Activated CD4-positive, alpha-beta T cell treated with anti-CD3 and anti-CD28 coated beads for 48 hours (primary cell): ENCODE data around the gene ABHD6.
"Not testable (repeated sequence)": the region's sequence is repeated elsewhere in the genome, so short reads cannot be mapped to it uniquely, and the experiment has no call there.

ENCODE experiments used
- DNase-seq: peaks from one replicate; pipeline ENCODE4 v3.0.0-alpha.2; 2020

Gene ABHD6, protein sequence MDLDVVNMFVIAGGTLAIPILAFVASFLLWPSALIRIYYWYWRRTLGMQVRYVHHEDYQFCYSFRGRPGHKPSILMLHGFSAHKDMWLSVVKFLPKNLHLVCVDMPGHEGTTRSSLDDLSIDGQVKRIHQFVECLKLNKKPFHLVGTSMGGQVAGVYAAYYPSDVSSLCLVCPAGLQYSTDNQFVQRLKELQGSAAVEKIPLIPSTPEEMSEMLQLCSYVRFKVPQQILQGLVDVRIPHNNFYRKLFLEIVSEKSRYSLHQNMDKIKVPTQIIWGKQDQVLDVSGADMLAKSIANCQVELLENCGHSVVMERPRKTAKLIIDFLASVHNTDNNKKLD

DNA sequence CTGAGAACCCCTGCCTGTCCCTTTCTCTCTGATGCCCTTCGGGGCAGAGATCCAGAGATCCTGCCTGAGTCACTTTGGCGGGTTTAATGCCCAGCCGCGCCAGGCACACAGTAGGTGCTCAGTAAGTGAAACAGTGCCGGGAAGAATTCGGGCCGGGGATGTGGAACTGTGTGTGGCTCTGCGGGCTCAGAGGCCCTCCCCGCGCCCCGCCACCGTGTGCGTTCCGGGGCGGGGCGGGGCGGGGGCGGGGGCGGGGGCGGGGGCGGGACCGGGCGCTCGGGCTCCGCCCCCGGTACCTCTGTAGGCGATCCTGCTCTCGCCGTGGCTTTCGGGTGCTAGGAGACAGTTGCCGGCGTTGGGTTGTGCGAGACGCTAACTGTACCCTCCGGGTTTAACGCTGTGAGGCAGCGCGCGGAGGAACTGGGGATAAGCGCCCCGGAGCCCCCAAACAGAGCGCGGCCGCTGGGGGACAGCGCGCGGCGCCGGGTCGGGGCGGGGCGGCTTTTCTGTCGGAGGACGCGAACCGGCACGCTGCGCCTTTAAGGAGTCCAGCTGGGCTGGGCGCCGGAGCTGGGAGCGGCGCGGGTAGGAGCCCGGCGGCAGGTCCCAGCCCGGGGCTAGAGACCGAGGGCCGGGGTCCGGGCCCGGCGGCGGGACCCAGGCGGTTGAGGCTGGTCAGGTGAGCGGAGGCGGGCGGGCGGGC, at the start of gene ABHD6:
Gene ABHD6 (plus strand): TSS at position 555 of the 703 bp plus-strand sequence. CDS start 18,795 bp downstream, outside the sequence.
- DNase-seq, result peak; percentile 85

DNA sequence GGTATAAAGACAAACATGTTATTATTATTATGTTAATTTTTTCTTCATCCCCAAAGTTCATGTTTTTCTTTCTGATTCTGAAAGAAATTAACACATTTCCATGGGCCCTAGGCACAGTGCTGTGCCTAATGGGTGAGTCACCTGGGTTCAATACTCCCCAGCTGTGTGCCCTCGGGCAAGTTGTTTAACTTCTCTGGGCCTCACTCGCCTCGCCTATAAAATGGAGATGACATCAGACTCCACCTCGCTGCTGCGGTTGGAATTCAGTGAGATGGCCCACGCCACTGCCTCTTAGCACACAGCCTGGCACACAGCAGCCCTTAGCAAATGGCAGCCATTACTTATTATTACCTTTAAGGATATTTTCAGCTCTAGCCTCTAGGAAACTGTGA, 49.4 kb upstream of the ABHD6 start:
- no peak for DNase-seq

DNA sequence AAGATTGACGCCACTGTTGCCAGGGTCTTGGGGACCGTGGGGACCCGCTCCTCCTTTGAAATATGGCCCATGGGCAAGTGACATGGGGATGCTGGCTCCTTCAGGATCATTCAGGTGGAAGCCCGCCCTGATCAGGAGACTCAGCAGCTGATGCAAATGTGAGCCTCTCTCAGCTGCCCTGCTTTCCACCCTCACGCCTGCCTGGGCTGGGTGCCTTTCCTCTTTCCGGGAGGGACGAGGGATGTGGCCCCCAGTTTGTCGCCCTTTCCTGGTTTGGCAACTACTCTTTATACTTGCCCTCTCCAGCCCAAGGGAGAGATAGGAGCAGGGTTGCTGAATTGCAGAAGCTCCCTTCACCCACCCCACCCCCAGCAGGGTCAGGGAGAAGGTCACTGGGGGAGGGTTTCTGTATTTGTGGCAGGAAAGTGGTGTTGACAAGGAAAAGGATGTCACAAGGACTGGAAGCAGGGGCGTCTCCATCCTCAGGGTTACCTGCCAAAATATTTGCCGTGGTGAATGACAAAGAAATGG, 48.6 kb upstream of the ABHD6 start:
- DNase-seq, result no peak

DNA sequence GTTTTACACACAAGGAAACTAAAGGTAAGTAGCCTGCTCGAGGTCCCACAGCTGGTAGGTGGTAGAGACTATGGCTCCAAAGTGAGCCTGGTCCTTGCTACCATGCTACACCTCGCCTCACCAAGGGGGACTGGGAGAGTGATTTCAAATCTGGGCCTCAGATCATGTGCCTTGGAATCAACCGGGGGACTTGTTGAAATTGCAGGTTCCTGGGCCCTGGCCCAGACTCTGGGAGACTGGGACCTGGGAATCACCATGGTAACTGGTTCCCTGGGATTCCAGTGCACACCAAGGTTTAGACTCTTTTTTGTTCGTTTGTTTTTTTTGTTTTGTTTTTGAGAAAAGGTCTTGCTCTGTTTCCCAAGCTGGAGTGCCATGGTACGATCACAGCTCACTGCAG, 47.9 kb upstream of the ABHD6 start:
- no peak for DNase-seq

DNA sequence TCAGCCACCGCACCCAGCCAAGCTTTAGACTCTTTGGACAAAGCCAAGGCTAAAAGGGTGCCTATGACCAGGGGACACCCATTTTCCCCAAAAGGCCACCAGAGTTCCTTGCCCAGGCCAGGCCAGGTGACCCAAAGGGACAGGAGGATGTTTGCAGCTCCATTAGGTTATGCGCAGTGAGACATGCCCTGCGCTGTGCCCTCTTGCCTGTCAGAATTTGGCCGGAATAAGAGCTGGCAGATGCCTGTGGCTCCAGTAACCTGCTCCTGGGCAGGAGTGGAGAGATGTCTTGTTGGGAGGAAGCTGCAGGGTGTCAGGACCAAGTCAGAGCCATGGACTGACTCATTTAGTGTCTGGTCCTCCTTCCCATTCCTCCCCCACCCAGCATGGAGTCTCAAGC, 47.3 kb upstream of the ABHD6 start:
- DNase-seq, result no peak

DNA sequence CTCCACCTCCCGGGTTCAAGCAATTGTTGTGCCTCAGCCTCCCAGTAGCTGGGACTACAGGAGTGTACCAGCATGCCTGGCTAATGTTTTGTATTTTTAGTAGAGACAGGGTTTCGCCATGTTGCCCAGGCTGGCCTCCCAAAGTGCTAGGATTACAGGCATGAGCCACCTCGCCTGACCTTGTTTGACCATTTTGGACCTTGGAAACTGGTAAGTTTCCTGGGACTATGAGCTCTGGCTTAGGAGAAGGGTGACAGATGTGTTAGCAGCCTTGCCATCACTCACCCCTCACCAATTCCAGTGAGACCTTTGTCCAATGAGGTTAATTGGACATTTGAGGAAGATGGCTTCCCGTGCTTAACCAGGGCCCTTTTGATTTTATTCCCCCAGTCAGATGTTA, 46.7 kb upstream of the ABHD6 start:
- DNase-seq, result no peak

DNA sequence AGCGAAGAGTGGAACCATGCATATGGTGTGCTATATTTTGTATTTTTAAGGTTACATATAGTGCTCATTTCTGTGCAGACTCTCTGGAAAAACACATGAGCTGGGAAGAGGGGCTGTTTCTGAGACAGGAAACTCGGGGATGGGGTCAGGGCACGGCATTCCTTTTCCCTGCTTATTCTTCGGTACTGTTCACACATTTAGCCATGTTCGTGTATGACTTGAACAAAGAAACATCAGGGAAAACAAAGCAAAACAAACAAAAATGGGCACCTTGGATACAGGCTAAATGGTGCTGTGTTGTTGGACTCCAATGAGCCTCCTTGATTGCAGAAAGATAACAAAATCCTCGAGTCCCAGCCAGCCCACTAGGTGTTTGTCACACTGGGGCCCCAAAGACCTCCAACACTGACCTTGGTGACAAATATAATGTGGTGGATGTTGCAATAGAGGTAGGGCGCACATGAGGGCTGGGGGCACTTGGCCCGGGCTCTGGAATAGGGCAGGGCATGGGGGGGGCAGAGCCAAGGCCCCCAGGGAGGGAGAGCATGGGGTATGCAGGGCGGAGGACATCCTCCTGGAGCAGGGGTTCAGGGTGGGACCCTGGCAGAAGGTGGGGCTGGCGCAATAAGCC, 46.1 kb upstream of the ABHD6 start:
- DNase-seq, result no peak

DNA sequence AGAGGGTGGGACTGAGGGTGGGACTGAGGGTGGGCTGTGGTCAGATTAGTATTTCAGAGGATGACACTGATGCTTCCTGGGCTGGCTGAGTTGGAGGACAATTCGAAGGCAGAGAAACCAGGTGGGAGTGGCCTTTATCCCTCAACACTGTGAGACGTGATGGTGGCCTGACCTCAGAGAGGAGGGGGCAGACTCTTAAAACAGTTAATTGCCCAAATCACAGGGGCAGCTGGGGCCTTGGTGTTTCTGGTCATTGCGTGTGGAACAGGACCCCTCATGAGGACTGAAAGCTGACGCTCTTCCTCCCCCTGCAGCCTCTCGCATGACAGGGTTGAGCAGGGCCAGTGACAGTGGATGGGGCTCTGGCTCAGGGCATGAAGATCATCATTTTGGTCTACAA, 45.5 kb upstream of the ABHD6 start:
- no peak for DNase-seq

DNA sequence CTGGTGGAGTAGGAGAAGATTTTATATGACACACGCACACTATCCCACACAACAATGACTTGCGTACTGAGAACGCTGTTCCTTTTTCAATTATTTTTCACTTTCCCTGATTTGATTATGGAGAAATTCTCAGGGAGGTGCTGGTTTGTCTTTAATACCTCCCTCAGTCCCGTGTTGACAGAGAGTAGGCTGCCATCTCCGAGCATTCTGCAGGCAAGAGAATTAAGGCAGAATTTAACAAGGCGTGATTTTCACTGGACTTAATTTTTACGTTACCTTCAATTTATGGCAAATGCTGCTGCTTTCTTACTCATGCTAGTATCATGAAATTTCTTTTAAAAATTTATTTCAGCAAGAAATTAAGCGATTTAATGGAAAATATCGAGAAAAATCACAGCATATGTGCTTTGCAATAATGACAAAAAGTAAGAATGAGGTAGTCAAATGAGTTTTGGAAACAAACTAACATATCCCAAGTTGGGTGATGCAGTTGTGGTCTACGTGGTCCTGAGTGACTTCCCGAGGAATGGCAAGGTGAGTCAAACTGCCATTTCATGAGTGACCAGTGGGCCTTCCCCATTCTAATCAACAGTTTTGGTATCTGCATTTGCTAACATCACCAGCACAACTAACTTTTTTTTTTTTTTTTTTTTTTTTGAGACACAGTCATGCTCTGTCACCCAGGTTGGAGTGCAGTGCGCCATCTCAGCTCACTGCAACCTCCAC, 43.7 kb upstream of the ABHD6 start:
- DNase-seq, result no peak

DNA sequence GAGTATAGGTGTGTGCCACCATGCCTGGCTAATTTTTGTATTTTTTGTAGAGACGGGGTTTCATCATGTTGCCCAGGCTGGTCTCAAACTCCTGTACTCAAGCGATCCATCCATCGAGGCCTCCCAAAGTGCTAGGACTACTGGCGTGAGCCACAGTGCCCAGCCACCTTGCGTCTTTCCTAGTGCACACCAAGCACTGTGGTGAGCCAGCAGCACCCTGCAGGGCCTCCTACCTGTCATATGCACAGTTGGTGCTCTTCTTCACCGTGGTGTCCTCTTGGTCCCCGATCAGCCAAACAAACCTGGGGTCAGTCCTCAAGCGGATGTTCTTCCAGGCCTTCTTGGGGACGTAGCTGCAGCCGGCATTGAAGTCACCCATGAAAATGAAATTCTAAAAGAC, 40.0 kb upstream of the ABHD6 start:
- DNase-seq, result no peak

DNA sequence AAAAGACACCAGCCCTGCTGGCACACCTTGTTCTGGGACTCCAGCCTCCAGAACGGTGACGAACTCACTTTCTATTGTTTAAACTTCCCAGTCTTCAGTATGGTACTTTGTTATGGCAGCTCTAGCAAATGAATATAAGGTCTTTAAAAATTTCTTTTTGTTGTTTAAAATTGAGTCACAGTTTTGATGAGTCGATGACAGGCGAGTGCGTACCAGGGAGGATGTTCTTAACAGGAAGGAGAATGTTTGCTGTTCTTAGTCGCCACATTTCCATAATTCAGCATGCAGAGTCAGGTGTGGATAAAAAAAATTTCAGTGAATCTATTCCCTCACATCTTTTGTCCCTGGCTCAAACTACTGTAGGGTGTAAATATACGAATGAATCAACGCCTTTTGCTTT, 39.2 kb upstream of the ABHD6 start:
- DNase-seq, result no peak

DNA sequence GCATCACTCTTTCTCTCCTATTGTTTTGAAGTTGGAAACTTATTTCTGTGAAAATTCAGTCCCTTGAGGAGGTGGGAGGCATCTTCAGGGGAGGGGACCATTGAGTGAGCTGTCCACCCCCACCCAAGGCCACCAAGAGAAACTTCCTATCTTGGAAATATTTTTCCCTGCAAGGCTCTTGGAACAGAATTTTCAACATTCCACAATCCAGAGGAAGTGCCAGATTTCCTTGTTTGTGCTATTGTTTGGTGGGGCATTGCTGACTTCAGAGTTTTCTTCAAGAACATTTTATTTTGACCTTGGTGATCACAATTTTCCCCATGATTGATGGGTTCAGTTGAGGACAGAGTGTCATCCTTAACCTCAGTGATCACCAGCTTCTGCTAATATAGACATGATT, 38.8 kb upstream of the ABHD6 start:
- DNase-seq, result no peak

DNA sequence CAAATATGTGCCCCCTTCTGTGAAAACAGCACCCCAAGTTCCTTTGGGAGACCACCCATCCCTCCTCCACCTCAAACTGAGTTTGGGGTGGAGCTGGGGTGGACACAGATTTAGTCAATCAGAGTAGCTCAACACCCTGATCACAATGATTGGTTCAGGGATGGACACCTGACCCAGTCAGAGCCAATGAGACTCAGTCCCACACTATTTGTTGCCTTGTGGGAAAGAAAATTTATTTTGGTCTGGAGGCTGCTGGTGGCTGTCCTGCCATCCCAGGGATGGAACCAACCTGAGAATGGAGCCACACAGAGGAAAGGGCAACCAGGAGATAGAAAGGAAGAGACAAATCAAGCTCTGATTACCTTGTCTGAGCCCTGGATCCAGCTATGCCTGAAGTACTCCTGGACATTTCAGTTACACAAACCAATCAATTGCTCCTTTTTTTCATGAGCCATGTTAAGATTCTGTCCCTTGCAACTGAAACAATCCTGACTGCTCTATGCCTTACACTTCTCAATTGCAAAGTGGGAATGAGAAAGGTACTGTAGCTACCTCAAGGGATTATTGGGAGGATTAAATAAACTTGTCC, 37.4 kb upstream of the ABHD6 start:
- DNase-seq, result no peak

DNA sequence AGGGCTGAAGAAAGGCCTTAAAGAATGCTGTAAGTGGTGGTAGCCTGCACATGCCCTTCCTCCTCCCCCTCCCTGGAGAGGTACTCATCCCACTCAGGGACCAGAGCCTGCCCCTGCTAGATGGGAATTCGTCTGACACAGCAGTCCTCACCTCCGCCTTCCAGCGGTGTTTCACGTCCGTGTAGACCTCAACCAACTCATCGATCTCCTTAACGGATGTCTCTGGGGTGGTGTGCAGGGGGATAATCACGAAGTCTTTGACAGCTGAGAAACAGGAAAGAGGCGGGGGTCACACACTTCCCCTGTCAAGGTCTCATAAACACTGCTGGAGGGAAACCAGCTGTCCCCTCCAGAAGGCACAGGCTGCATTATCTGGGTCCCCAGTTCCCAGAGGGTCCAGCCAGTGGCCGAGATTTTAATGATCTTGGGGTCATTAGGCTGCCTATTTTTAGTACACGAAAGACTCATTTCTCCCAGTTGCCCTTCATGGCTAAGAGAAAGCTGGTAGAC, 36.7 kb upstream of the ABHD6 start:
- no peak for DNase-seq

DNA sequence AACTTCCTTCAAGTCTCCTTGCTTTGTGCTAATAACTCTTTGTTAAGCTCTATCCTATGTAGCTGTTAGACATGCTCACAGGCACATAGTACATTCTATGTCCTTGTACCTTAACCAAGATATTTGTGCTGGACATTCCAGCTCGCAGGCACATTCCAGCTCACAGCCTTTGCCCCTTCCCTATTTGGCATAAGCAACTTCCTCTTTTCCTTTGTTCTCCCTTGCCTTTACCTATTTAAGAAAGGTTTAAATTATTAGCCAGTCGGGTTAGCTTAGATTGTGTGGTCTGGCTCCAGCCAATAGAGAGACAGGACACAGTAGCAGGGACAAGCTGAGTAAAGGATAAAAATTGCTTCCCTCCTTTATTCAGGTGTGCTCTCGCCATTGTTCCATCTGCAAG, 36.1 kb upstream of the ABHD6 start:
- DNase-seq, result not testable (repeated sequence)

DNA sequence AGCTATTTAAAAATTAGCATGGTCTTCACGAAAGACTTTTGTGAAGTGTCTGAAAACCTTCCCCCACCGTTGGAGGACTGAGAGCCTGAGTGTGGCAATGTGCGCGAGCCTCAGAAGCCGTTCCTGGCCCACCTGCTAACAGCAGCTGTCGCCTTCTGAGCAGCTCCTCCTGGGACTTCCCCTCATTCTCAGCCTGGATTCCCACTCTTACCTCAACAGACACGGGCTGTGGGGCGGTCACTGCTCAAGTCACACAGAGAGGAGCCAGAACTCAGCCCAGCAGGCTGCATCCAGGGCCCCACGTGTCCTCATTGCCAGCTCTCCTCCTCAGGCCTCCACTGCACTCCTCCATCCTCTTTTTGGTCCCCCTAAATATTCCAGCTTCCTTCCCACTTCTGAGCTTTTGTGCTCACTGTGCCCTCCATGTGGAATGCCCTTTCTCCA, 34.7 kb upstream of the ABHD6 start:
- no peak for DNase-seq

DNA sequence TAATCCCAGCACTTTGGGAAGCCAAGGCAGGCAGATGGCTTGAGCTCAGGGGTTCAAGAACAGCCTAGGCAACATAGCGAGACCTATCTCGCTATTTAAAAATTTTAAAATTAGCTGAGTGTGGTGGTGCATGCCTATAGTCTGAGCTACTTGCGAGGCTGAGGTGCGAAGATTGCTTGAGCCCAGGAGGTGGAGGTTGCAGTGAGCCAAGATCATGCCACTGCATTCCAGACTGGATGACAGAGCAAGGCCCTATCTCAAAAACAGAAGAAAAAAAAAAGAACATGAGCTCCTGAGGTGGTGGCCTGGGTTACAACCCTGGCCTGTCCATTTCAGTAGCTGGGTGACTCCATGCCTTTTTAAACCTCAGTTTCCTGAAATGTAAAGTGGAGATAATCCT, 34.1 kb upstream of the ABHD6 start:
- DNase-seq, result no peak

DNA sequence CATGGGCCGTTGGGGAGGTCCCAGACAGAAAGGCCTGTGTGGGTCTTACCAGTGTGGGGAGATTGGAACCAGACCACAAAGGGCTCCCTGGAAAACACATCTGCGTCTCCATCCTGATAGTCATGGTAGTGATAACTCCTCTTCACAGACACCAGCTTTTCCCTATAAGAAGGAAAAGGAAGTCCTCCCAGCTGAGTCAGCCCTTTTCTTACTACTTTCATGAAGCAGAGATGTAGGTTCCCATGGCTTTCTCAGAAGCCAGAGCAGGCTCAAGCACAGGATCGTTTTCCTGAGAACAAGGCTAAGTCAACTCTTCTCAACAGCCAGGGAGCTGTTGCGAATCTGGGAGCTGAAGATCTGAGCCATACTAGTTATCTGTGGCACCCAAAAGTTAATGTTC, 32.9 kb upstream of the ABHD6 start:
- DNase-seq, result no peak

DNA sequence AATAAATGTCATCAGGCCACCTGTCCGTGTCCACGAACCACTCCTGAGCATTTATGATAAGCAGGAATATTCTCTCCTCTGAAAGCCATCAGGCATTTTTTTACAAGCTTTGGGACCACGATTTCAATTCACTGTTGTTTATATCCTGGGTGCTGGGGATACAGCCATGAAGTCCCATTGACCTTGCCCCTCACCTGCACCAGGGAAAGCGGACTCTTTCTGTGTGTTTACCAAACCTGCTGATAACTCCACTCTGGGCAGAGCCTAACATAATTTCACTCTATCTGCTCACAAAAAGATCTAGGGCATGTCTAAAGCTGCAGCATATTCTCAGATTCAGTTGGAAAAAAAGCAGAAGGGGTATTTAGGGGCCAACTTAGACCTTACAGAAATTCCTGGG, 31.6 kb upstream of the ABHD6 start:
- DNase-seq, result no peak

DNA sequence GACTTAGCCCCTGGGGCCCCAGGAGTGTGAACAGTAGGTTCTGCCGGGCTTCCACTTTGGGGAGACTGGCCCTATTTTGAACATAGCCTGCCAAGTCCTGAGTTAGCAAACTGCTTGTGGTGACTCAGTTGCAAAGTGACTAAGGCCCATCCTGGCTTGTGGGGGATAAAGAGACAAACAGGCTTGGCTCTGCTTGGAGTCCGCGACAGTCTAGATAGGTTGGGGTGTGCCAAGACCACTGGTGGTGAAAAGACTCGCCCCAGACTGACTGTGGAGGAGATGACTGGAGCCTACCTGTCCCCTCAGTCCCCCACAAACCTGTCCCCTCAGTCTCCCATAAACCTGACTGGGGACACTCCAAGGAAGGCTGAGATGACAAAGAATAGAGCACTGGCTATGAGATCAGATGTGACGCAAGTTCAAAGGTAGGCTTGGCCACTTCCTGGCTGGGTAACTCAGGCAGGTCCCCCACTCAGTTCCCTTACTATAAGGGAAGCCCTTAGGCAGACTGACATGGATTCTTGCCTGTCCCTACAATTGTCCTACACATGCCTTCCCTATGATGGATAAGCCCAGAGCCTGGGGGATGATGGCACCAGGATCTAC, 31.1 kb upstream of the ABHD6 start:
- peak; percentile 52 for DNase-seq

DNA sequence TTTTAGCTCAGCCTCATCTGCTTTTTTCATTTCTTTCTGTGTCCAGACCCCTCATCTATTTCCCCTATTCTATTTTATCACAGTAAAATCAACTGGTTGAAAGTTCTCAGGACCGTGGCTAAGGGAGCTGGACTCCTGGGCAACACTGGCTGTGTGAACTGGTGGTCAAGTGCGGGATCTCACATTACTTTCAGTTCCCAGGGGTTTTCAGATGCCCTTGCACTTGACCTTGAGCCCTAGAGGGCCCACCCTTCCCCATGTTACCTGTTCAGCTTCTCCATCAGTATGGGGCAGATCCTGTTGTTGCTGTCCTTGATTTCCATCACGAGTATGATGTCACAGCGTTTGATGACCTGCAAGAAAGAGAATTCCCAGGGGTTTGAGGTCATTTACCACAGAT, 29.6 kb upstream of the ABHD6 start:
- no peak for DNase-seq

DNA sequence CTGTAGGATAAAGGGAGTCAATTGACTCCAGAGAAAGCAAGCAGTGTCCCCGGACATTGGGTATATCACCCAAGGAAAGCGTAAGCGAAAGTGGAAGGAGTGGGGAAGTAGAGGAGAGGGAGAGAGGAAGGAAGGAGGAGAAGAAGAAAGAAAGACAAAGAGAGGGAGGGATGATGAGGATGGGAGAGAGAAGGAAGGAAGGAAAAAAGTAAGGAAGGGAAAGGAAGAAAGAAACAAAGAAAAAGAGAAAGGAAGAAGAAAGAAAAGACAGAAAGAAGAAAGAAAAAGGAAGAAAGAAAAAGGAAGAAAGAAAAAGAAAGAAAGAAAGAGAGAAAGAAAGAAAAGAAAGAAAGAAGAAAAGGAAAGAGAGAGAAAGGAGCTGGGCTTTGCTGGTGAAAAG, 27.7 kb upstream of the ABHD6 start:
- no peak for DNase-seq
